ENCODE data around the gene TLCD3B. TPM values are rescaled to one million over a fixed set of nuclear protein-coding genes. Genes with fewer than 3 reads are reported as not detected.

The TLCD3B gene
- total RNA-seq, 6 donors from 2014 or later: 0.14 TPM; not detected in 5

DNA sequence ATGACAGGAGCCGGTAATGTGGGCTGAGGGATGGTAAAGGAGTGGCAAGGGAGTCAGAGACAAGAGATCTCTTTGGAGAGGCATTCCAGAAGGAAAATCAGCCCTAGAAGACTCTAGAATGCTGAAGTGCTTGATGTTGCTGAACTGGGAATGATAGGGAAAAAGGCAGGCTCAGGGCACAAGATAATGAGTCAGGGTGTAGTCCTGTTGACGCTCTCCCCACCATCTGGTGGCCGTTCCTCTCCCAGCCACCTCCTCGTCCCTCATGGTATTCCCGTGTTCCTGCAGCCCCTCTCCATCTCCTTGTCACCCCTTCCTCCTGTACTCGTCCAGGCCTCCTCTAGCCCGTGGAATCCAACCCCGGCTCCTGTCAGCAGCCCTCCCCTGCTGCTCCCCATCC lies 23.4 kb upstream of the TLCD3B start:
- H3K4me1 ChIP-seq: peaks cover 9 to 21% (median 17%) of the 10 kb centered on the region in 4 donors
- no peak for DNase-seq

DNA sequence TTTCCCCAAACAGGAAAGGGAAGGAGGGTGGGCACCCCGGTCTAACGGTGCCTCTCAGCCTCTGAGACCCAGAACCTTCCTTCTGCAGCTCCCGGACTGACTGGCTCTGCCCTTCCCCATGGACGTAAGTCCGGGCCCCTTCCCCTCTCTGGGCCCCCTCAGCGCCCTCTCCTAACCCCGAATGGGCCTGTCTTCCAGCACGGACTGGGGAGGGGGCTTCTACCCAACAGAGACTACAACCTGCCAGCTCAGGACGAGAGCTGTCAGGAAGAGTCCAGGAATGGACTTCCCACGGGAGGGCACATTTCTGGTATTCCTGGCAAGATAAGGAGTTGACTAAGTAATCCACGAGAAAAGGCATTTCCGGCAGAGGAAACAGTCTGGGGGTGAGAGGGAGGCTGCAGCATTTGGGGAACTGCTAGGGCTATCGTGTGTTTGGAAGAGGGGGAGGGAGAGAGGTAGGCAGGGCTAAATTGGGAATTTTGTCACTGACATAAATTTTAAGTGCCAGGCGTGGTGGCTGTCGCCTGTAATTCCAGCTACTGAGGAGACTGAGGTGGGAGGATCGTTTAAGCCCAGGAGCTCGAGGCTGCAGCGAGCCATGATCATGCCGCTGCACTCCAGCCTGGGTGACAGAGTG lies 22.4 kb upstream of the TLCD3B start:
- H3K4me3 ChIP-seq: peak overlapping the region; percentile 74 to 98 (median 92)
- peak overlapping the region in 3 of 4 donors; percentile 7 to 73 (median 68) for H3K27ac ChIP-seq
- H3K36me3 ChIP-seq: no peaks in the 10 kb centered on the region
- peaks cover 9 to 21% (median 17%) of the 10 kb centered on the region in 4 donors for H3K4me1 ChIP-seq
- H3K9me3 ChIP-seq: no peaks in the 10 kb centered on the region
- no peak for DNase-seq
- 4 to 7% methylated on average over 12 to 19 of the region's 19 CpGs for WGBS, 2 donors
- no peaks in the 10 kb centered on the region for H3K27me3 ChIP-seq
- peak; percentile 9 to 34 for ATAC-seq (ENCODE audit: low FRiP score in 2 of 2)
- TF ChIP-seq, protein P1, sequence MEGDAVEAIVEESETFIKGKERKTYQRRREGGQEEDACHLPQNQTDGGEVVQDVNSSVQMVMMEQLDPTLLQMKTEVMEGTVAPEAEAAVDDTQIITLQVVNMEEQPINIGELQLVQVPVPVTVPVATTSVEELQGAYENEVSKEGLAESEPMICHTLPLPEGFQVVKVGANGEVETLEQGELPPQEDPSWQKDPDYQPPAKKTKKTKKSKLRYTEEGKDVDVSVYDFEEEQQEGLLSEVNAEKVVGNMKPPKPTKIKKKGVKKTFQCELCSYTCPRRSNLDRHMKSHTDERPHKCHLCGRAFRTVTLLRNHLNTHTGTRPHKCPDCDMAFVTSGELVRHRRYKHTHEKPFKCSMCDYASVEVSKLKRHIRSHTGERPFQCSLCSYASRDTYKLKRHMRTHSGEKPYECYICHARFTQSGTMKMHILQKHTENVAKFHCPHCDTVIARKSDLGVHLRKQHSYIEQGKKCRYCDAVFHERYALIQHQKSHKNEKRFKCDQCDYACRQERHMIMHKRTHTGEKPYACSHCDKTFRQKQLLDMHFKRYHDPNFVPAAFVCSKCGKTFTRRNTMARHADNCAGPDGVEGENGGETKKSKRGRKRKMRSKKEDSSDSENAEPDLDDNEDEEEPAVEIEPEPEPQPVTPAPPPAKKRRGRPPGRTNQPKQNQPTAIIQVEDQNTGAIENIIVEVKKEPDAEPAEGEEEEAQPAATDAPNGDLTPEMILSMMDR (IDR thresholded peaks at IDR 0.05): no peak
- TF ChIP-seq POLR2A (IDR thresholded peaks at IDR 0.05) (no peak), EP300 (IDR thresholded peaks at IDR 0.05) (no peak), POLR2AphosphoS5 (IDR thresholded peaks at IDR 0.05) (no peak)

More for the DNA sequence above, 23.4 kb upstream of the TLCD3B start:
- Histone ChIP-seq H3K27me3 (no peaks in the 10 kb centered on the region), H3K4me3 (no peak overlapping the region), H3K9me3 (no peaks in the 10 kb centered on the region), H3K27ac (no peak overlapping the region), H3K36me3 (no peaks in the 10 kb centered on the region)
- TF ChIP-seq POLR2AphosphoS5 (IDR thresholded peaks at IDR 0.05) (no peak), POLR2A (IDR thresholded peaks at IDR 0.05) (no peak), EP300 (IDR thresholded peaks at IDR 0.05) (no peak)
- TF ChIP-seq, protein P1 (IDR thresholded peaks at IDR 0.05): no peak
- 84 to 91% methylated on average over 8 of the region's 8 CpGs for WGBS, 2 donors
- ATAC-seq (ENCODE audit: low FRiP score in 2 of 2): no peak

DNA sequence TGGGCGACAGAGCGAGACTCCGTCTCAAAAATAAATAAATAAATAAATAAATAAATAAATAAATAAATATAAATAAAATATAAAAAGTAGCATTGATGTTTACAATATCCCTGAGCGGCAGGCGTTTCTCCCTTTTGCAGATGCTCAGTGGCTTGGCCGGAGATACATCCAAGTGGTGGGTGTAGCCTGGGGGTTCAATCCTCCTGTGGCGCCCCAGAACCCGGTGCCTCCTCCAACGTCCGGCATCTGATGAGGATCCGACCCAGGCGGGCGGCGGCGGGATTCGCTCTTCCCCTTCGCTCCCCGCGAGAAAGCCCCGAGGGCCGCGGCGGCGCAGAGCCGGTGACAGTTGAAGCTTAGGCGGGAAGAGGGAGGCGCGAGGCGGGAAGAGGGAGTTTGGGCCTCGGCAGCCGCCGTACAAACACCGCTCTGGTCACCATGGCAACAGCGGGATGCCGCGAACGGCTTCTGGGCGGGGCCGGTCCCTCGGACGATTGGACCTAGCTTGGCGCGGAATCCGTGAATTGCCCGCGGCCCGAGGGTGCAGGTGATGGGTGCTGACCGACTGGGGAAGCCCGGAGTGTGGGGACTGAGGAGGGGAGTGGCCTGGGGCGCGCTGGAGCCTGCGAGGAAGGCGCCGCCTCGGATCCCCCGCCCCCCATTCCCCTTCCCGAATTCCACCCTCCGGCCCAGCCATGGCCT lies 21.8 kb upstream of the TLCD3B start:
- WGBS, 2 donors: 4 to 10% methylated on average over 20 to 55 of the region's 58 CpGs
- no peaks in the 10 kb centered on the region for H3K9me3 ChIP-seq
- H3K27ac ChIP-seq: peak overlapping the region in 3 of 4 donors; percentile 7 to 73 (median 68)
- peaks cover 9 to 21% (median 17%) of the 10 kb centered on the region in 4 donors for H3K4me1 ChIP-seq
- peak overlapping the region; percentile 74 to 98 (median 92) for H3K4me3 ChIP-seq
- H3K36me3 ChIP-seq: no peaks in the 10 kb centered on the region
- H3K27me3 ChIP-seq: no peaks in the 10 kb centered on the region
- DNase-seq (peak; percentile 92 to 97), ATAC-seq (ENCODE audit: low FRiP score in 2 of 2) (peak; percentile 90 to 98)
- TF ChIP-seq POLR2A (IDR thresholded peaks at IDR 0.05): peak in 2 of 4 donors; percentile 15 to 30
- TF ChIP-seq EP300 (IDR thresholded peaks at IDR 0.05): peak in 1 of 4 donors; percentile 80
- TF ChIP-seq, protein P1 (IDR thresholded peaks at IDR 0.05): peak in 2 of 6 experiments; percentile 6 to 27
- peak; percentile 82 to 90 for TF ChIP-seq POLR2AphosphoS5 (IDR thresholded peaks at IDR 0.05)

DNA sequence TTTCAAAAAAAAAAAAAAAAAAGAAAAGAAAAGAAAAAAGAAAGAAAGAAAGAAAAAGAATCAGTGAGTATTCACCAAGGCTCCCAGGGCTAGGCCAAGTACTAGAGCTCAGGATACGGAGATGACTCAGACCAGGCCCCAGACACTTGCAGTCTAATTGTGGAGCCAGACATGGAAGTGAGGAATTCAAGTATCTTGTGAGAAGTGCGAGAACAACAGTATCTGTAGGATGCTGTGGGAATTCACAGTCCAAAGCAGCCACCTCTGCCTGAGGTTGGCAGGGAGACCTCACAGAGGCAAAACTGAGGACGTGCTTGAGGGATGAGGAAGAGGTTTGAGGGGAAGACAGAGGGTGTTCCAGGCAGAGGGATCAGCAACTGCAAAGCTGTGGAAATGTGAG lies 20.4 kb upstream of the TLCD3B start:
- ATAC-seq (ENCODE audit: low FRiP score in 2 of 2): no peak
- Histone ChIP-seq H3K27me3 (no peaks in the 10 kb centered on the region), H3K4me3 (no peak overlapping the region), H3K4me1 (peaks cover 9 to 21% (median 17%) of the 10 kb centered on the region in 4 donors), H3K27ac (no peak overlapping the region), H3K36me3 (no peaks in the 10 kb centered on the region), H3K9me3 (no peaks in the 10 kb centered on the region)
- WGBS, 2 donors: 86 to 91% methylated on average over 3 of the region's 3 CpGs
- TF ChIP-seq EP300 (IDR thresholded peaks at IDR 0.05) (no peak), POLR2AphosphoS5 (IDR thresholded peaks at IDR 0.05) (no peak), POLR2A (IDR thresholded peaks at IDR 0.05) (no peak)
- TF ChIP-seq, protein P1 (IDR thresholded peaks at IDR 0.05): no peak
- DNase-seq: no peak

All from upper lobe of left lung (tissue), 6 donors.